Testis (tissue), 3 donors: ENCODE results near the gene TRIB2. TPM values are rescaled to one million over a fixed set of nuclear protein-coding genes. Genes with fewer than 3 reads are reported as not detected.
A peak's percentile ranks its signal among the peaks of the same experiment; 100 is the strongest.

Experiments
- DNase-seq: peaks from one replicate; pipeline ENCODE4 v3.0.0-alpha.2; 2019
- H3K27ac ChIP-seq, 2 donors: fragments of 200-600 bp; sonication (generic); one replicate each; pipeline ENCODE4 v1.5.1; 2019
- H3K27me3 ChIP-seq: fragments of 200-600 bp; sonication (generic); one replicate; pipeline ENCODE4 v1.5.1; 2019
- H3K36me3 ChIP-seq: fragments of 200-600 bp; sonication (generic); one replicate; pipeline ENCODE4 v1.5.1; 2017; ENCODE audit warnings: low read depth; ENCODE audit errors: missing control alignments
- H3K4me1 ChIP-seq: fragments of 200-600 bp; sonication (generic); one replicate; pipeline ENCODE4 v1.5.1; 2019
- H3K4me3 ChIP-seq, 2 donors: fragments of 200-600 bp; sonication (generic); one replicate each; pipeline ENCODE4 v1.5.1; 2017 to 2019
- H3K9me3 ChIP-seq: fragments of 200-600 bp; sonication (generic); one replicate; pipeline ENCODE4 v1.5.1; 2017
- CTCF ChIP-seq, 3 experiments: fragments of 450-650 bp in 2 of 3; fragments of 200-600 bp in 1 of 3; sonication (generic) in 1 of 3; IDR thresholded peaks; one replicate each; pipeline ENCODE4 v1.5.1; 2016 to 2019; ENCODE audit warnings: antibody characterized with exemption in 3 of 3, mild to moderate bottlenecking in 2 of 3, moderate library complexity in 1 of 3
- POLR2A ChIP-seq: fragments of 450-650 bp; IDR thresholded peaks from one replicate; pipeline ENCODE4 v1.6.1; 2017; ENCODE audit warnings: antibody characterized with exemption, mild to moderate bottlenecking, moderate library complexity
- WGBS, 2 donors: methylation state at CpG; one replicate each; pipeline ENCODE4 v1.1.5; 2018; 5-methylcytosine and 5-hydroxymethylcytosine counted together
- intact Hi-C: fragments of 100-400 bp; cut with DNase I; formaldehyde crosslinking; loops from one replicate; pipeline ENCODE4 v1.15.1; 2023; ENCODE audit warnings: low total_unique reads
- polyA plus RNA-seq: library from polyadenylated mRNA; stranded (reverse); fragments of 350-450 nt; fragmentation: Illumina TruSeq; extraction: RNeasy Lipid Tissue Mini Kit (QIAGEN cat#74804); gene quantifications from one replicate; pipeline ENCODE4 v1.2.3, GENCODE V29; 2014; ENCODE audit warnings: low read depth, low replicate concordance; ENCODE audit not compliant: insufficient read depth
- total RNA-seq, 2 donors: library from RNA; depleted of rRNA; stranded (reverse); fragments of >200 nt; gene quantifications; one replicate each; pipeline ENCODE4 v1.2.3, GENCODE V29; 2016

Gene TRIB2
- total and polyA plus RNA-seq, 3 donors from 2014 or later = 54.9 to 190 (median 189) TPM

GRCh38 chr2:12715258-12716031, 1.3 kb upstream of the TRIB2 start:
- 24 to 30% methylated on average over 14 of the region's 14 CpGs for WGBS, 2 donors
- TF ChIP-seq CTCF (IDR thresholded peaks at IDR 0.05) = no peak
- TF ChIP-seq POLR2A = no peak
- intact Hi-C loops = no loop called here

GRCh38 chr2:12716032-12716281, 779 bp upstream of the TRIB2 start:
- peak overlapping the region; percentile 96 to 98 for H3K27ac ChIP-seq
- TF ChIP-seq POLR2A = no peak
- peak; percentile 31 to 50 (median 45) for TF ChIP-seq CTCF (IDR thresholded peaks at IDR 0.05)
- no peaks in the 10 kb centered on the region for H3K9me3 ChIP-seq
- H3K4me1 ChIP-seq = peaks cover 24% of the 10 kb centered on the region
- WGBS, 2 donors = 0 to 12% methylated on average over 3 of the region's 3 CpGs
- no peaks in the 10 kb centered on the region for H3K27me3 ChIP-seq
- H3K36me3 ChIP-seq = no peaks in the 10 kb centered on the region
- intact Hi-C loops = no loop called here
- peak overlapping the region; percentile 85 to 95 for H3K4me3 ChIP-seq
- DNase-seq = peak; percentile 87

More at GRCh38 chr2:12715258-12716031, 1.3 kb upstream of the TRIB2 start:
- Histone ChIP-seq H3K27me3 (no peaks in the 10 kb centered on the region), H3K4me1 (peaks cover 24% of the 10 kb centered on the region), H3K9me3 (no peaks in the 10 kb centered on the region), H3K4me3 (peak overlapping the region; percentile 85 to 95), H3K36me3 (no peaks in the 10 kb centered on the region), H3K27ac (peak overlapping the region; percentile 96 to 98)
- DNase-seq = peak; percentile 34

GRCh38 chr2:12717191-12718014, 667 bp downstream of the TRIB2 start:
- Histone ChIP-seq H3K4me3 (peak overlapping the region; percentile 85 to 95), H3K27ac (peak overlapping the region; percentile 96 to 98), H3K9me3 (no peaks in the 10 kb centered on the region), H3K27me3 (no peaks in the 10 kb centered on the region), H3K4me1 (peaks cover 24% of the 10 kb centered on the region), H3K36me3 (no peaks in the 10 kb centered on the region)
- peak; percentile 59 for DNase-seq
- WGBS, 2 donors = 0 to 1% methylated on average over 56 to 74 of the region's 74 CpGs
- TF ChIP-seq POLR2A (no peak), CTCF (IDR thresholded peaks at IDR 0.05) (peak in 1 of 3 experiments; percentile 45)
- intact Hi-C loops = no loop called here

- H3K27ac ChIP-seq = peak overlapping the region; percentile 96 to 98
- peak; percentile 28 for DNase-seq
- H3K4me3 ChIP-seq = peak overlapping the region; percentile 85 to 95
- no peak for TF ChIP-seq POLR2A
- TF ChIP-seq CTCF (IDR thresholded peaks at IDR 0.05) = no peak
- H3K9me3 ChIP-seq = no peaks in the 10 kb centered on the region
- H3K27me3 ChIP-seq = no peaks in the 10 kb centered on the region
- 1% methylated on average over 46 to 50 of the region's 50 CpGs for WGBS, 2 donors
- H3K4me1 ChIP-seq = peaks cover 24% of the 10 kb centered on the region
- H3K36me3 ChIP-seq = no peaks in the 10 kb centered on the region
- intact Hi-C loops = no loop called here
These were observed 1.4 kb downstream of the TRIB2 start for GRCh38 chr2:12718015-12718671.
